Left ventricle myocardium superior (tissue), 1 donor: ENCODE results near the gene ZC3H12D. TPM values are rescaled to one million over a fixed set of nuclear protein-coding genes. Genes with fewer than 3 reads are reported as not detected.
"Not testable (repeated sequence)": the region's sequence is repeated elsewhere in the genome, so short reads cannot be mapped to it uniquely, and the experiment has no call there.

Source experiments
- ATAC-seq: fragments of 200-7000 bp; cut with Tn5 transposase; one replicate; pipeline ENCODE4 v1.9.1; 2020; ENCODE audit warnings: mild to moderate bottlenecking, moderate library complexity
- DNase-seq: peaks from one replicate; pipeline ENCODE4 v3.0.0-alpha.2; 2020
- intact Hi-C: fragments of 100-400 bp; cut with micrococcal nuclease; formaldehyde crosslinking; loops from one replicate; pipeline ENCODE4 v1.11.0; 2022
- total RNA-seq: library from RNA; stranded (reverse); fragmentation: NEBNext Ultra II Directional; extraction: Animal tissue kit (Norgen Biotek cat#: 25700); gene quantifications from one replicate; pipeline ENCODE4 v1.2.1, GENCODE V29; 2021
- donor health status: DM: no; HTN: yes; CAD: no; lungs with severe emphysema.

The ZC3H12D gene
- total RNA-seq, 1 donor from 2014 or later, result 0.42 TPM

GRCh38 chr6:149448821-149449453 lies 35.9 kb downstream of the ZC3H12D start:
- no peak for ATAC-seq
- intact Hi-C loops, result no loop called here
- DNase-seq, result no peak

DNA sequence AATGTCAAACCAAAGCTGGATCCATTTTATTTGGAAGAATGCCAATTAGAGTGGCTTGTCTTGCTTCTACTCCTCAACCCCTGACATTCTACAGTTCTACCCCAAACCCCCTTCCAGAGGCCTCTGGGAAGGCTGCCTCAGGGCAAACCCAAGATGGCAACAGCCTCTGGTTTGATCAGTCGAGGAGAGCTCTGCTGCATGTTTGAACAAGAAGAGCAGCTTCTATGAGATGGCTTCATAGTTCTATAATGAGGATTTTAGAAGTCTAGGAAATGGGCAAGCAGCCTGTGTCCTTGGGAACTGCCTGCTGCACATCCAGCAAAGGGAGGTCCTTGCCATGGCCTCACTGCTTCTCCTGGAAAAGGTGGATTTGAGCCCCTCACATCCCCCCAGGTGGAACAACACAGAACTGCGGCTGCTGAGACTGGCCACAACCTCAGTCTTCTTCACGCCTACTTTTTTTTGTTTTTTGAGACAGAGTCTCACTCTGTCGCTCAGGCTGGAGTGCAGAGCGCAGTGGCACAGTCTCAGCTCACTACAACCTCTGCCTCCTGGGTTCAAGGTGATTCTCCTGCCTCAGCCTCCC lies 37.9 kb downstream of the ZC3H12D start:
- intact Hi-C loops, result no loop called here
- no peak for DNase-seq
- no peak for ATAC-seq

DNA sequence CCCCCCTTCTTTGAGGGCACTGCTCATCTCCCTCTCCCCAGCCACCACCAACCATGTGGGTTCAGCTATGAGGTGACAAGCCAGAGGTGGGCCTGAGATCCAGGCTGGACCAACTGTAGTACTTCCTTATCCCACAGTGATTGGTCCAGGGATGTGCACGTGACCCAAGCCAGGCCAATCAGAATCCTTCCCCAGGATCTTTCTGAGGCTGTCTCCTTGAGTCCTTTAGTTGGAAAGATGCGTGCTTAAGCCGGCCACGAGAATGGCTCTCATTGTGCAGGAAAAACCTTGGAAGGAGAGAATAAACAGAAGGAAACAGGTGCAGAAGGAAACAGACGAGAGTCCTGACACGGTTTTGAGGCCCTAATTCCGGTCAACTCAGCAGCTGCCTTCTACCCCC lies 39.2 kb downstream of the ZC3H12D start:
- DNase-seq (no peak), ATAC-seq (no peak)

GRCh38 chr6:149445095-149445466 lies 39.7 kb downstream of the ZC3H12D start:
- DNase-seq, result no peak
- ATAC-seq, result peak; percentile 60
- intact Hi-C loops, result no loop called here

More for the DNA sequence above, 39.2 kb downstream of the ZC3H12D start:
- intact Hi-C loops, result no loop called here

DNA sequence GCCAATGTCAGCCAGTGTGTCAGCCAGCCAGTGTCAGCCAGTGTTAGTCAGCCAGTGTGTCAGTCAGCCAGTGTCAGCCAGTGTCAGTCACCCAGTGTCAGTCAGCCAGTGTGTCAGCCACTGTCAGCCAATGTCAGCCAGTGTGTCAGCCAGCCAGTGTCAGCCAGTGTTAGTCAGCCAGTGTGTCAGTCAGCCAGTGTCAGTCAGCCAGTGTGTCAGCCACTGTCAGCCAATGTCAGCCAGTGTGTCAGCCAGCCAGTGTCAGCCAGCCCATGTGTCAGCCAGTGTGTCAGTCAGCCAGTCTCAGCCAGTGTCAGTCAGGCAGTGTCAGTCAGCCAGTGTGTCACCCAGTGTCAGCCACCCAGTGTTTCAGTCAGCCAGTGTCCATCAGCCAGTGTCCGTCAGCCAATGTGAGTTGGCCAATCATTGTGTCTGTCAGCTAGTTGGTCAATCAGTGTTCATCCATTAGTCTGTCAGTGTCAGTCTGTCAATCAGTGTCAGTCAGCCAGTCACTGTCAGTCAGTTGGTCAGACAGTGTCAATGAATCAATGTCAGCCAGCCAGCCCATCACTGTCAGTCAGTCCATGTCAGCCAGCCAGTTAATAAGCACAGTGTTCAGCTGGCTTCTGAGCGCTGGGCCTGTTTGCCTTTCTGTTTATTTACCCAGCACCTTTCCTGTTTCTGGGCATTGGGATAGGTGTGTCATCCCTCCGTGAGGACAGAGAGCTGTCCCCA lies 40.3 kb downstream of the ZC3H12D start:
- intact Hi-C loops, DNase-seq: not testable (repeated sequence)

DNA sequence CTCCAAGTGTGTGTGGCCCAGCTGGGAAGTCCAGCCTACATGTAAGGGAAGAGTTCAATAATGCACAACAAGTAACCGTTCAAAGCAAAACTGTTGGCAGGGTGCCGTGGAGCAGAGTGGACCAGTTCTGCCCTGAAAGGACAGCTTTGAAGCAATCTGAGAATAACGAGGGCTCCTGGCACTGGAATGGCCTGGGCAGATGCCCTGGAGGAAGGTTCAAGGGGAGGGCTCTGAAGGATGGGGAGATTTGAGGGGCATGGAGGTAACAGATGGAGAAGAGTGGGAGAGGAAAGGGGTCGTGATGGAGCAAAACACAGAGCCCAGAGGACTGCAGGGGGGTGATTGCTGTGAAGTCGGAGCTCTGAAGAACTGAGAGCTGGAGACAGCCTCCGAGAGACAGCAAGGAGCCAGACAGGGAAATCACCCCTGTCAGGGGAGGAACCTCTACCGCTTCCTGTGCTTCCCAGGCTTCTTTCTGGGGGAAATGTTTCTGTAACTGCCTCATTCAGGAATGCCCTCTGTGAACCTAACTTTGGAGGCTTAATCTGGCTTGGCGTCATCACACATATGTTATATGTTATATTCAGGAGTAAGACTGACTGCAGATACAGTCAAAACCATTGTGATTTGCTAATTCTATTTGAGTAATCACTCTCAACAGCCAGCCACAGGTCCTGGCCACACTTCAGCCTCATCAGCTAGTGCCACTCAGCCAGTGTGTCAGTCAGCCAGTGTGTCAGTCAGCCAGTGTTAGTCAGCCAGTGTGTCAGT lies 41.2 kb downstream of the ZC3H12D start:
- intact Hi-C loops, result no loop called here
- no peak for DNase-seq
- no peak for ATAC-seq

More for the DNA sequence above, 40.3 kb downstream of the ZC3H12D start:
- not testable (repeated sequence) for ATAC-seq

DNA sequence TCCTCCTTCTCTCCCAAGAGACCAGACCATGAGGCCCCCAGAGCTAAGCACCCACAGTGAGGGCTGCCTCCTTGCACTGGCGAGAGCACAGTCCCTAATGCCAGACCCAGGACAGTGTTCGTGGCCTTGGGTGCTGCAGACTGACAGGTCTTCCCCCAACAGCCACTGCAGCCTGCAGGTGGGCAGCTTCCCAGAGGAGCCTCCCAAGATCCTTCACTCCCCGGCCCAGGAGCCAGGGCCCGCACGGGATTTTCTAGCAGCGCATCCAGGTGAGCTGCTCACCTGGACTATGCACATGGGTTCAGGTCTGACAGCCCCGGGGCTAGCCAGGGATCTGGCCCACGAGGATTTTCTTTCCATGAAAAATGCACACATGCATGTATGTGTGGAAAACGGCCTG lies 43.1 kb downstream of the ZC3H12D start:
- ATAC-seq (no peak), DNase-seq (no peak)
- intact Hi-C loops, result no loop called here

- intact Hi-C loops, result no loop called here
- ATAC-seq (no peak), DNase-seq (no peak)
These were observed 43.8 kb downstream of the ZC3H12D start for GRCh38 chr6:149440735-149441671.

GRCh38 chr6:149439626-149440025 lies 45.2 kb downstream of the ZC3H12D start:
- DNase-seq (no peak), ATAC-seq (no peak)
- intact Hi-C loops, result no loop called here

DNA sequence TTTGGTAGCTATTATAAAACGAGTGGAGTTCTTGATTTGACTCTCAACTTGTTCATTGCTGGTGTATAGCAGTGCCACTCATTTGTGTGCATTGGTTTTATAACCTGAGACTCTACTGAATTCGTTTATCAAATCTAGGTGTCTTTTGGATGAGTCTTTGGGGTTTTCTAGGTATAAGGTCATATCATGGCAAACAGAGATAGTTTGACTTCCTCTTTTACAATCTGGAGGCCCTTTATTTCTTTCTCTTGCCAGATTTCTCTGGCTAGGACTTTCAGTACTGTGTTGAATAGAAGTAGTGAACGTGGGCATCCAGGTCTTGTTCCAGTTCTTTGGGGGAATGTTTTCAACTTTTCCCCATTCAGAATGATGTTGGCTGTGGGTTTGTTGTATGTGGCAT lies 46.0 kb downstream of the ZC3H12D start:
- intact Hi-C loops, result no loop called here
- DNase-seq (no peak), ATAC-seq (no peak)

GRCh38 chr6:149437212-149437611 lies 47.6 kb downstream of the ZC3H12D start:
- ATAC-seq (no peak), DNase-seq (no peak)
- intact Hi-C loops, result no loop called here

DNA sequence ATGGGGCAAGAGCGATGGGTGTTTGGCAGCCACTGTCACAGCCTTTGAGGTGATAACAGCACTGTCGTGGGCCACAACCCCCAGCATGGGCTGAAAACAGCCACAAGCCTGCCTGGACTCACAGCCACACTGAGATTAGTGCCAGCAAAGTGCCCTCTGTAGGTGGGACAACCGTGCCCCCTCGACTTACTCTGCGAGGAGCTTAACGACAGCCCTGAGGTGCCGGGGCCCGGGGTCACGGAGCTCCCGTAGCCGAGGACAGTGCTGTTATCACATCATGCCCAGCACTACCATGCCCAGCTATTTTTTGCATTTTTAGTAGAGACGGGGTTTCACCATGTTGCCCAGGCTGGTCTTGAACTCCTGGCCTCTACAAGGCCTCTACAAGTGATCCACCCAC lies 48.2 kb downstream of the ZC3H12D start:
- intact Hi-C loops, result no loop called here
- DNase-seq (no peak), ATAC-seq (no peak)

DNA sequence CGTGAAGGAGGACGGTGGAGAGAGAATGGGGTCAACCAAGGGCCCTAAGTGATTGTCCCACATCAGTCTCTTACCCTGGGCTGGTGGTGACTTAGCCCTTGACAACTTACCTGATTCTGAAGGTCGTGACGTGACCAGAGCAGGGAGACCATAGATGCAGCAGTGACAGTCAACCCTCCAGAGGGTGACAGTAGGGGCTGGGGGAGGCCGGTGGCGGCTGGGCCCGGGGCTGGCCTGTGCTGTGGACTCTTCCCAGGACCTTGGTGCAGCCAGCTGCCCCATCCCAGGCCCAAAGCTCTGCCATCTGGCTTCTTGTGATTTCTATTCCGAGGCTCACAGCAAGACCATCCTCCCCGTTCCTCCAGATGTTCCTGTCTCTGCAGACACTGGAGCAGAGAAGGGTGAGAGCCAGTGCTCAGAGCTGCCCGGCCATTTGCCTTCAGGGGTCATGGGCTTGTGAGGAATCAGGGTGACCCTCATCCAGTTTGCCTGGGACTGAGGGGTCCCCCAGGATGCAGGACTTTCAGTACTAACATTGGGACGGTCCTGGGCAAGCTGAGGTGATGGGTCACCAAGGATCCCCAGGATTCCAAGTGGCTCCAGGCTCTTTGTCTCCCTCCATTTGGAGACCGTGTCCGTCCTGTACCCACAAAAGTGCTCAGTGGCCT lies 48.8 kb downstream of the ZC3H12D start:
- DNase-seq (no peak), ATAC-seq (no peak)
- intact Hi-C loops, result no loop called here

DNA sequence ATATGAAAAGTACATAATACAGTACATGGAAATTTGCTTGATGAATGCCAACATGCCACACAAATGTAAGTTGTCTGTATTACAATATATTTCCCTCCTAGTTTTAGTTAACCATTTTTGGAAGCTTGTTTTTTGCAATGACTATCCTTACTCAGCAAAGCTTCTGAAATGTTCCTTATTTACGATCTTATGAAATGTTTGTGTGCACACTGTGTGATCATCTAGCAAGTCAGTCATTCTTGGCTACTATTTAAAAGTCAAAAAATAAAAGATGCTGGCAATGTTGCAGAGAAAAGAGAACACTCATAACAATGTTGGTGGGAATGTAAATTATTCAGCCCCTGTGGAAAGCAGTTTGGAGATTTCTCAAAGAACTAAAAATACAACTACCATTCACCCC lies 50.9 kb downstream of the ZC3H12D start:
- no peak for DNase-seq
- no peak for ATAC-seq
- intact Hi-C loops, result loop anchor here (5.0 kb wide), 1 partner anchor 352 kb away; no protein-coding TSS in a partner anchor

DNA sequence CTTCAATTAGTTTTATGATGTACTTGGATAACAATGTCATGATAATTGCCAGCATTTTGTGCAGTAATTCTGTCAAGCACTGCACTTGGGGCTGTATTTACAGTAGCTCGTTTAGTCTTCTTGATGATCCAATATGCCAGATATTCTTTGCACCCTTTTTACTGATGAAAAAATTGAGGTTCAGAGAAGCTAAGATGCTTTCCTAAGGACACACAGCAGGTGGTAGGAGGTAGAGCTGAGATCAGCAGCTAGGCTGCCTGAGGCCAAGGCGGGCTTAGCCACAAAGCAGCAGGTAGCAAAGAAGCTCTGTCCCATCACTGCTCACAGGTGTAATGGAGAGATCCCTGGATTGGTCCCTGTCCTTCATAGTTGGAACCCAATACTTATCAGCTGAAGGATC lies 51.4 kb downstream of the ZC3H12D start:
- ATAC-seq, result no peak
- intact Hi-C loops, result loop anchor here (5.0 kb wide), 1 partner anchor 351 kb away; no protein-coding TSS in a partner anchor
- no peak for DNase-seq

DNA sequence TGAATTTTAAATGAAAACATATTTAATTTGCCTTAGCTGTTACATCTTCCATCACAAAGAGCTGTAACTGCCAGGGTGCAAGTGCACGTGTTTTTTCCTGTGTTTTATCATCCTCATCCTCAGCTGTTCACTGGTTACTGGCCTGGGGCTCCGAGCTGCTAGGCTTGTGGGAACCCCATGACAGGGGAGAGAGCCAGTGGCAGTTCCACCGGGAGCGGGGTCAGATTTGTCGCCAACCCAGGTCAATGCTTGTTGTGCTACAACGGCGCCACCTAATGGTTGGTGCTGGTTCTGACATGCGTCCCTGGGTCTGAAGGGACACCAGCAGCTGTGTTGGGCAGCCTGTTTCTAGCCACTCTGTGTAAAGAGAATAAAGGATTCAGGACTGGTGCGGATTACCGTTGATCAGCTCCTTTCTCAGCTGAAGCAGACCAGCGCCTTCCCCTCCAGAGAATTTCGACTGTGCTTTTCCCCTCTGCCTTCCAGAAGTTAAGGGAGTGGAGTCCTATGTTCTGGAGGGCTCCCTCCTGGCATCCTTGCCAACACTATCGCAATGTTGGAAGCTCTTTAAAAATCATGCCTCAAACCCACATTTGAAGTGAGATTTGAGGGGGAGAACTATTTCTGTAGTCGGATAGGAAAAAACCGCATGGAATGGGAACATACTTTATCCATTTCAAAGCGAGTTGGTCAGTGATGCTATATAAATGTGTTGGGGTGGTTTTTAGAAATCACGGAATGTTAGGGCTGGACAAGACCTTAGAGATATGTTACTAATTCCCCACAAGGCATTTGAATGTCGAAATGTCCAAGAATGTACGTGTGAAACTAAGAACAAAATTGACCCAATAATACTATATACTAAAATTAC lies 52.7 kb downstream of the ZC3H12D start:
- intact Hi-C loops, result loop anchor here (2.0 to 5.0 kb wide), 2 partner anchors 350 to 403 kb away; no protein-coding TSS in a partner anchor
- ATAC-seq (peak; percentile 97), DNase-seq (peak; percentile 94)
